SW 1271 (cell line): ENCODE measurements around the gene PMAIP1.
"Not testable (repeated sequence)": the region's sequence is repeated elsewhere in the genome, so short reads cannot be mapped to it uniquely, and the experiment has no call there.

Experiments used
- DNase-seq, 2 experiments: peaks; one replicate each; lab custom pipeline; 2025; lab: John Stamatoyannopoulos, UW

PMAIP1 gene

DNA sequence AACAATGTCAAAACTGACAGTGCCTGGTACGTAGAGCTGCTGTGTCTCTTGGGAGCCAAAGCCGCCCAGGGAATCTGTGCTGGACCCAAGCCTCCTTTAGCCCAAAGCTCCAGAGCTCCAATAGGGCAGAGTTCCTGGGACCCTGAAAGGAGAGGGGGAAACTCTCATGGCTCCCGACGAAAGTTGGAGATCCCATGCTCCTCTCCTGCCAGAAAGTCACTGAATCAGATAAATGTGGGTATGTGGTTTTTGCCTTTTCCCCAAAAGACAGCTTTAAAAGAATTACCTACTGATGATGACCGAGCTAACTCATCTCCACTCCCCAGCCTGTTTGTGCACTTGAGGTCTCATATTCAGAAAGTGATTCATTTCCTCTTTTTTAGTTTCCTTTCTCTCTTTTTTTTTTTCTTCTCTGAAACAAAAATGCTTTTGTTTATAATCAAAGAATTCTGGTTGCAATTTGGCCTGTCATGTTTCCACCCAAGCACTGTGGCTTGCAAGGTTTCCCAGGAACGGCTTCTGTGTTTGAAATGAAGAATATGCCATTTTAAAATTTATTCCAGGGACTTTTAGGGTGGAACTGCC, 14.1 kb upstream of the PMAIP1 start:
- peak; percentile 23 to 61 for DNase-seq

DNA sequence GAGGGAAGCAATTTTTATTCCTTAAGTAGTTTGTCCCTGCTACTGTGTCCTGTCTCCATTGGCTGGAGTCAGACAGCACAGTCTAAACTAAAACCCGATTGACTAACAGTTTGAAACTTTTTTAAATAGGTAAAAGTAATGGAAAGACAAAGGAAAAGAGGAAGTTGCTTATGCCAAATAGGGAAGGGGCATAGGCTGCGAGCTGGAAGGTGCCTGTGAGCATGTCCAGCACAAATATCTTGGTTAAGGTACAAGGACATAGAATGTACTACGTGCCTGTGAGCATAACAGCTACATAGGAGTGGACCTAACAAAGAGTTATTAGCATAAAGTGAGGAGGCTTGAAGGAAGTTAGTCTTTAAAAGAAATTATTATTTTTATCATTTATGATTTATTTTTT, 13.4 kb upstream of the PMAIP1 start:
- not testable (repeated sequence) for DNase-seq

DNA sequence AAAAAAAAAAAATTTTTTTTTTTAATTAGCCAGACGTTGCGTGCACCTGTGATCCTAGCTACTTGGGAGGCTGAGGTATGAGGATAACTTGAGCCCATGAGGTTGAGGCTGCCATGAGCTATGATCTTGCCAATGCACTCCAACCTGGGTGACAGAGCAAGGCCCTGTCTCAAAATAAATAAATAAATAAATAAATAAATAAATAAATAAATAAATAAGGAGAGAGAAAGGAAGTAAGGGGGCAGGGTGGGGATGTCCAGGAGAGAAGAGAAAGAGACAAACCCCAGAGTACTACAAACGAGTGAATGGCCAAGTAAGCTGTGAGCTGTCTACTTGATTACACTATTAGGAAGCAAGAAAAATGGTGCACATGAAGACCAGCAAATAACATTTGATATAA, 7.7 kb upstream of the PMAIP1 start:
- no peak for DNase-seq

DNA sequence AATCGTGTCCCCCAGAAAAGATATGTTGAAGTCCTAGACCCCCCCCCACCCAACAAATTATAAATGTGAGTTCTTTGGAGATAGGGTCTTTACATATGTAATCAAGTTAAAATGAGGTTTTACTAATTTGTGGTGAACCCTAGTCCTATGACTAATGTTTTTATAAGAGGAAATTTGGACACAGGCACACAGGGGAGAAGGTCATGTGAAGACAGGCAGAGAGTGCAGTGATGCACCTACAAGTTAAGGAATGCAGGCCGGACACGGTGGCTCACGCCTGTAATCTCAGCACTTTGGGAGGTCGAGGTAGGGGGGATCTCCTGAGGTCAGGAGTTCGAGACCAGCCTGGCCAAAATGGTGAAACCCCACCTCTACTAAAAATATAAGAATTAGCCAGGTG, 5.8 kb upstream of the PMAIP1 start:
- no peak for DNase-seq

DNA sequence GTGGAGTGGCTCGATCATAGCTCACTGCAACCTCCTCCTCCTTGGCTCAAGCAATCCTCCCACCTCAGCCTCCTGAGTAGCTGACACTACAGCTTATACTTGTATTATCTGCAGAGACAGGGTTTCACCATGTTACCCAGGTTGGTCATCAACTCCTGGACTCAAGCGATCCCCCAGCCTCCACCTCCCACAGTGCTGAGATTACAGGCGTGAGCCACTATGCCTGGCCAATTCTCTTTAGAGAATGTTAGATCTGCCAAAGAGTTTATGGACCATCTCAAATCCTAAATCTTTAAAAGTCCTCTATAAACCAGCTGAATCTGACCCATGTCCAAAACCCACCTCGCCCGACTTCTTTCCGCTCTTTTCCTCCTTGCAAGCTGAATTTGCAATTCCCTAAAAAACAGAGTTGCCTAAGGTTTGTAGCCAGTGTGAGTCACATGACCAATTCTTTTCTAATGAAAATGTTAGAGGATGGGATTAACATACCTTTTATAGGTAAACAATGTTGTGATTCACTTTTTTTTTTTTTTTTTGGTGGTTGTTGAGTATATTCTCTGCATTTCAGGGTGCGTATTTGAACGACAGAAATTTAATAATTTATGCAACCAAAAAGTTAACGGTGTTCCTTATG, 2.4 kb upstream of the PMAIP1 start:
- DNase-seq, result no peak

DNA sequence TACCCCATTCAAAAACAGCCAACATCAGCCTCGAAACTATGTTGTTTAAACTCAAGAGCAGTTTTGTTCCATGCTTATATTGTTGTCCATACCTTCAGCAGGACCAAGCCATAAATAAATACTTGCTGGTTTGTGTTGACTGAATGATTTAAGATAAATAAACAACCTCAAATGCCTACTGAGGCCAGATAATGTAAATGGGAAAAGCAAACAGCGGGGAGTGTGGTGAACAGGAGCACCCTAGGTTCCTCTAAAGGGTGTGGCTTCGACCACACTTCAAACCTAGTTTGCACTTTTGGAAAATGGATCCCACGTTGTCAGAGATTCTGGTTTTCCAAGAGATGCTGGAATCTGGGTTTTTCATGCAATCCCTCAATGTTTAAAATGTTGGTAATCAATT, 1.7 kb upstream of the PMAIP1 start:
- DNase-seq, result no peak

DNA sequence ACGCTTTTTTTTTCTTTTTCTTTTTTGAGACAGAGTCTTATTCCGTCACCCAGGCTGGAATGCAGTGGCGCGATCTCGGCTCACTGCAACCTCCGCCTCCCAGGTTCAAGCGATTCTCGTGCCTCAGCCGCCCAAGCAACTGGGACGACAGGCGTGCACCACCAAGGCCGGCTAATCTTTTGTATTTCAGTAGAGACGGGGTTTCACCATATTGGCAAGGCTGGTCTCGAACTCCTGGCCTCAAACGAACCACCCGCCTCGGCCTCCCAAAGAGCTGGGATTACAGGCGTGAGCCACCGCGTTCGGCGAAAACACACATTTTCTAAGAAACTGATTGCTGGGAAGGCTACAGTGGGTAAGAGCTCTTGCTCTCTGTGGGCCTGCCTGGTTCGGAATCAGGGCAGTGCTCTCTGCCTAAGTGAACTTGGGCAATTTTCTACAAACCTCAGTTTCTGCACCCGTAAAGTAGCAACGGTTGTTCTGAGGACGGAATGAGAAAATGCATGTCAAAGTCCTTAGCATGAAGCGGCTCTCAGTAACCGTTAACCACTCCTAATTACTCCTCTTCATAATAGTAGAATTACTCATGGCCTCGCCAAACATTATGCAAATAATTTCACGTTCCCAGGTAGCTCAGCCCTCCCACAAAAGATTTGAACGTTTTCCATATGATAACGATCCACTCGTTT, 1.0 kb upstream of the PMAIP1 start:
- DNase-seq, result no peak

DNA sequence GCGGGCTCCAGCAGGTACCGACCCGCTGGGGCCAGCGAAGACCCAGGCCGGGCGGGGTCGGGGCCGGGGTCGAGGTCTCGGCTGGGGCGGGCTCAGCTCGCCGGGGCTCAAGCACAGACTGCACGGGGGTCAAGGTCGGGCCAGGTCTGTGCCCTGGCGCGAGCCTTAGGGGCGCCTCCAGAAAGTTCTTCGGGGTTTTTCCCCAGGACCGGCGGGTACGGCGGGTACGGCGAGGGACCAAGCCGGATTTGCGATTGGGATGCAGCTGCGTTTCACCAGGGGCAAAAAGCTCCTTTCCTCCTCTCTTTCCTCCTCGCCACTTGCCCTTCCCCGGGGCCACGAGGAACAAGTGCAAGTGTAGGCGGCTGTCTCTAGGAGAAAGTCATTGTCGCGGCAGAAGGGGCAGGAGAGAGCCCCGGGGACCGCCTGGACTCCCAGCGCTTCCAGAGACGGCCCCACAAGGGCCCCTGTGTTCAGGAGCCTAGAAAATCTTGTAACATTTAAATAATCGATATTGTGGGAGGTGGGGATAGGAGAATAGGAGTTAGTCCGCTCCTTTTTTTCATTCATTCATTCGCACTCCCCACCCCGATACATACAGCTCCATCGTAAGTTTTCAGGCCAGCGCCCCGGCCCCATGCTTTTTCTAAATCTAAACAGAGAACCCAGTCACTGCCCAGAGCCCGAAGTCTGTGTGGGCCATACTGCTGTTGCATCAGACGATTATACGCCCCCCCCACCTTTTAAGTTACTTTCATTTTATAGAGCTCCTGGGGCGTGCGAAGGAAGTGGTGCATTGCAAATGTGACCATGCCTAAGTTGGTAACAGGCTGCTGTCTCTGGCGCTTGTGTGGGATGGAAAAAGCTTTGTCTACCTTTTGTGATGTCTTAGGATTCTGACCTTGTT, 679 bp downstream of the PMAIP1 start:
- peak; percentile 12 to 58 for DNase-seq

DNA sequence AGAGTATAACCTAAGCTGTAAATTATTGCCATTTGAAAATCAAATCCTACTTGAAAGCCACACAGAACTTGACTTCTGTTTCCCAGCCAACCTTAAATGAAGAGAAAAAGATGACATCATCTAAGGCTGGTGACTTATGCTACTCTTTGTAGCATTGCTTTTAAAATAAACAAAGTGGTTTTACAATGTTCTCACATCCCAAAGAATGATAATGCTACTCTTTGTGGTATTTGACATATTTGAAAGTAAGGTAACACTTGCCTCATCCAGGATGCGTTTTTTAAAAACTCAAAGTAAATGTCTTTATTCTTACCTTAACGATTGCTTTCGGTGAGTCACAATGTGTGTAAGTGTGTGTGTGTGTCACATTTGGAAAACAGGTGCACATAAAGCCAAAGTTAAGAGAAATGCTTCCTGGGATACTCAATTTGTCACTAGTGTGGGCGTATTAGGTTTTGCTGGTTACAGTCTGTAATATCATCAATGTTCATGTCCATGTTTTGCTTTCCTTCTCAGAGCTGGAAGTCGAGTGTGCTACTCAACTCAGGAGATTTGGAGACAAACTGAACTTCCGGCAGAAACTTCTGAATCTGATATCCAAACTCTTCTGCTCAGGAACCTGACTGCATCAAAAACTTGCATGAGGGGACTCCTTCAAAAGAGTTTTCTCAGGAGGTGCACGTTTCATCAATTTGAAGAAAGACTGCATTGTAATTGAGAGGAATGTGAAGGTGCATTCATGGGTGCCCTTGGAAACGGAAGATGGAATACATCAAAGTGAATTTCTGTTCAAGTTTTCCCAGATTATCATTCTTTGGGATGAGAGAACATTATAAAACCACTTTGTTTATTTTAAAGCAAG, 2.6 kb downstream of the PMAIP1 start:
- no peak for DNase-seq

DNA sequence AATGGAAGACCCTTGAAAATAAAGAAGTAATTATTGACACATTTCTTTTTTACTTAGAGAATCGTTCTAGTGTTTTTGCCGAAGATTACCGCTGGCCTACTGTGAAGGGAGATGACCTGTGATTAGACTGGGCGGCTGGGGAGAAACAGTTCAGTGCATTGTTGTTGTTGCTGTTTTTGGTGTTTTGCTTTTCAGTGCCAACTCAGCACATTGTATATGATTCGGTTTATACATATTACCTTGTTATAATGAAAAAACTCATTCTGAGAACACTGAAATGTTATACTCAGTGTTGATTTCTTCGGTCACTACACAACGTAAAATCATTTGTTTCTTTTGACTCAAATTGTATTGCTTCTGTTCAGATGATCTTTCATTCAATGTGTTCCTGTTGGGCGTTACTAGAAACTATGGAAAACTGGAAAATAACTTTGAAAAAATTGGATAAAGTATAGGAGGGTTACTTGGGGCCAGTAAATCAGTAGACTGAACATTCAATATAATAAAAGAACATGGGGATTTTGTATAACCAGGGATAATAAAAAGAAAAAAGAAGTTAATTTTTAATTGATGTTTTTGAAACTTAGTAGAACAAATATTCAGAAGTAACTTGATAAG, 3.3 kb downstream of the PMAIP1 start:
- no peak for DNase-seq

DNA sequence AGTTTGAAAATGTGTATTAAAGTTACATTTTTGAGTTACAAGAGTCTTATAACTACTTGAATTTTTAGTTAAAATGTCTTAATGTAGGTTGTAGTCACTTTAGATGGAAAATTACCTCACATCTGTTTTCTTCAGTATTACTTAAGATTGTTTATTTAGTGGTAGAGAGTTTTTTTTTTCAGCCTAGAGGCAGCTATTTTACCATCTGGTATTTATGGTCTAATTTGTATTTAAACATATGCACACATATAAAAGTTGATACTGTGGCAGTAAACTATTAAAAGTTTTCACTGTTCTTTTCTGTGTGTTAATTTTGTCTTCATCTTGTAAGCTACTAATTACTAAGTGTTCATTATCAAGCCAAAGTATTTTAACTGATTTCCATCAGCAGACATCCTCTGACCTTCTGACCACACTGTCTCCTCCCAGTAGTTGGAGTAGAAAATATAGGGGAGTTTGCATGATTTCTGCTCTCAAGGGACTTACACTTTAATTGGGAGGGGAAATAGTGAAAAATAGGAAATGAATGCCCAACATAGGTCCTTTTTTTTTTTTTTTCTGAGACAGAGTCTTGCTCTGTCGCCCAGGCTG, 4.3 kb downstream of the PMAIP1 start:
- DNase-seq, result no peak

DNA sequence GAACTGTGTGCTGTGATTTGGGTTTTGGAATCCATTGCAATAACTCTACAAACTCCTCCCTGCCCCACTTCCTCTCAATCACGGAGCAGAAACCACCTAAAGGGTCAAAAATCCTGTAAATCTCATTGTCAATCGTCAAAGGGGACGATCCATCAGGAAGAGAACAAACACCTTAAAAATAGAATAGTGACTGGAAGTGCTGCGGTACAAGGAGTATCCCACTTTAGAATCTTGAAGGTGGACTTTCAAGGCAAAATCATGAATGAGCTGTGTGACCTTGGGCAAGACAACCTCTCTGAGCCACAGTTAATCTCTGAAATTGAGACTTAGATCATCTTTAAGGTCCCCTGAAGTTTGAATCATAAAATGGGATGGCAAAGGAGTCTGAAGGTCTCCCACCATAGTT, 5.9 kb downstream of the PMAIP1 start:
- no peak for DNase-seq

DNA sequence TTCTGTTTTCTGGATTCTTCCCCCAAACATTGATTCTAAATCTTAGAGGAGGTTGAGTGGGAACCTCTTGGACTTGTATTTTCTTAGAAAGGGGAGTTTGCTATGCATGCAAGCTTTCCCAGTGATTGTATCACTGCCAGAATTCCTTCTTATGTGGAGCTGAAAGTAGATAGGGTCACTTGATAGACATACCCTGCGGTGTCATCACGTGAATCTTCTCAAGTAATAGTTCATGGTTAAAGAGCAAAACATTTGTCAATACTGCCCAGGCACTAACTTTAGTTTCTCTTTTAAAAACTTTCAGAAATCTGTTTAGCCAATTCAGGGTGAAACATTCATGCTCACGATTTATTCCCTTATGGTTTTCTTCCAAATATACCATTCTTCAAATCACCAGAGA, 6.4 kb downstream of the PMAIP1 start:
- DNase-seq, result no peak

DNA sequence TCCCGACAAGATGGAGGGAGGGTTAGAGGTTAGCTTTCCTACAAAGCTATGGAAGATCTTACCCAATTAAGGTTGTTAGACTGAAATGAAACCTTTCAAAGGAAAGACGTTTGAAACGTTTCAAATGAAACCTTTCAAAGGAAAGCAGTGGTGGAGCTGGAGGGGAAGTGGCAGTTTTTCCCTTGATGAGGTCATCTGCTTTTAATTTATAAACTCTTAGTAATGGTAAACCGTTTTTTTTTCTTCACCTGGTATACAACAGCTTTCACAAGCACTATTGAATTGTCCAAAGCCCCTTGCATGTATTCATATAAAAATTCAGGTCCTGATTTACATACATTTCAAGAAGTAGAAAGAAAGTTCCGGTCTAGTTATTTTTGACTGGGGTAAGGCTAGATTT, 7.4 kb downstream of the PMAIP1 start:
- no peak for DNase-seq

DNA sequence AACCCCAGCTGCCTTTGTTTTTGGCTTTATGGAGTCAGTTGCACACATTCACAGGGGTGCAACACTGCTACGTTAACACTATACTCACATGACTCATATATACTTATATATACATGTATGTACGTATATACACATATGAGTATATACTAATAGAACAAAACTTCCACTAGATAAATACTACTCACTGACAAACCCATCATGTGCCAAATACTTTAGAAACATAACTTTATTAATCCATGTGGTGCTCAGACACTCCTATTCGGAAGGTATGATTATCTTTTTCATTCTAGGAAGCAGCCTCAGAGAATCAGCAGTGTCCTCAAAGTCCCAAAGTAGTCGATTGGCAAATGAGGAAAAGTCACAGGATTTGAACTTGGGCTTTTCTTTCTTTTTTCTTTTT, 7.9 kb downstream of the PMAIP1 start:
- no peak for DNase-seq

DNA sequence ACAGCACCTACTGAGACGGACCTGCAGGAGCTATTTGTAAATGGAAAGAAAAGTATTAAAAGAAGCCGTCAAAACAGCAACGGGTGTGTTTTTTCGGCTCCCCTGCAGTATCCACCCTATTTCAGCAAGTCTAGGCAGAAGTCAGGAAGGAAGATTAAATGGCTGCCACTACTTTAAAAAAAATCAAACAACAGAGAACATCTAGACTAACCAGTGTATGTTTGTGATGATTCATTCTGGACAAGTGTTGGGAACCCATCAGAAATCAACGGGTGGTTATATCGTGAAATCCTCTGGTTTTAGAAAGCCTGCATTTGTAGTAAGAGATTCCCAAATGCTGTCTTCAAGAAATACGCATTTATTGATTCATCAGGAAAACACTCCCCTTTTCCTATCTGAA, 9.0 kb downstream of the PMAIP1 start:
- DNase-seq, result no peak

DNA sequence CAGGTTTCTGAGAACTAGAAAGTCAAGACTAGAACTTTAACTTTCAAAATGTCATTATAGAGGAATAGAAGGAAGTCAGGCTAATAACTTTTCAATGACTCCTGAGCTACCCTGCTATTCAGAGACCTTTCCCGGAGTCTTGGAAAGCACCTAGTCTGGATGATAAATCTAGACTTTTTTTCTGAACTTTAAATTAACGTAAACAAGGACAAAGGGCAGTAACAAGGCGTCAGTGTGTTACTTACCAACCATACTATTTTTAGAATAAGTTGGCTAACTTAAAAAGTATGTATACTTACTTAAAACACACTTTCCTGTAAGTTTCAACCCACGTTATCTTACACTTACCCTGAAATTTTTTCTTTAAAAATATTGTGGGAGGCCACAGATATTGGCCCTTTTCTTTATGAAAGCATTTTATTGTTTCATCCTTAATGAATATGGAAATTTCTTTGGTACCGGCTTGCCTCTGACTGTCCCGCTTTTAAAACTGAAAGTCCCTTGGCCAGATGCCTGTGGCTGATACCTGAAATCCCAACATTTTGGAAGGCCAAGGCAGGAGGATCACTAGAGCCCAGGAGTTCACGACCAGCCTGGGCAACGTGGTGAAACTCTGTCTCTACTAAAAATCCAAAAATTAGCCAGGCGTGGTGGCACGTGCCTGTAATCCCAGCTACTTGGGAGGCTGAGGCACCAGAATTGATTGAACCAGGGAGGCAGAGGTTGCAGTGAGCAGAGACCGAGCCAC, 9.7 kb downstream of the PMAIP1 start:
- no peak for DNase-seq

DNA sequence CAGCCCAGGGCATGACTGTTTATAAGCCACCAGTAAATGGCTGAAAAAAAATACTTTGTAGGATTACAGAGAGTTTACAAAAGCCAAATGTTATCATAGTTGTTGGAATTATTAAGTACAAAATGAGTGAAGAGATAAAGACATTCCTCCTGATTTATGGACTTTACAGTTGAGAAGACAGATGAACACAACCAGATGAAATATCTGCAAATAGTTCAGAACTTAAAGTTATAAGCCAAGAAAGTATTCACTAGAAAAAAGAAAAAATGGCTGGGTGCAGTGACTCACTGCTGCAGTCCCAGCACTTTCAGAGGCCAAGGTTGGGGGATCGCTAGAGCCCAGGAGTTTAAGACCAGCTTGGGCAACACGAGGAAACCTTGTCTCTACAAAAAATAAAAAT, 11.2 kb downstream of the PMAIP1 start:
- DNase-seq, result no peak

DNA sequence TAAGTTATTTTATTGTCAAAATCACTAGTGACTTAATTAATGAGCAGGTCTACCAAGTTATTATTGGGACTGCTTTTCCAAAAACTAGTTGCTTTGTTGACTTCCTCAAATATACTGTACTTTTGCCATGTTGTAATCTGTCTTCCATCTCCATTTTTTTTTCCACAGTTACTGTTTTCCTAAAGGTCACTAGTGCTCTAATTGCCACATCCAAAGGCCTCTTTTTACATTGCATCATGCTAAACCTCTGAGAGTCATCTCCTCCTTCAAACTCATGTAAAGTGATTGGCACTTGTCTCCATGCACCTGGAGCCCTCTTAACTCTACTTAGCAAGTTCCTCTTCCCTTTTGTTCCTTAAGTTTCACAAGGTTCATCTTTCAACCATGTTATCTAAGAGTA, 11.8 kb downstream of the PMAIP1 start:
- DNase-seq, result no peak

DNA sequence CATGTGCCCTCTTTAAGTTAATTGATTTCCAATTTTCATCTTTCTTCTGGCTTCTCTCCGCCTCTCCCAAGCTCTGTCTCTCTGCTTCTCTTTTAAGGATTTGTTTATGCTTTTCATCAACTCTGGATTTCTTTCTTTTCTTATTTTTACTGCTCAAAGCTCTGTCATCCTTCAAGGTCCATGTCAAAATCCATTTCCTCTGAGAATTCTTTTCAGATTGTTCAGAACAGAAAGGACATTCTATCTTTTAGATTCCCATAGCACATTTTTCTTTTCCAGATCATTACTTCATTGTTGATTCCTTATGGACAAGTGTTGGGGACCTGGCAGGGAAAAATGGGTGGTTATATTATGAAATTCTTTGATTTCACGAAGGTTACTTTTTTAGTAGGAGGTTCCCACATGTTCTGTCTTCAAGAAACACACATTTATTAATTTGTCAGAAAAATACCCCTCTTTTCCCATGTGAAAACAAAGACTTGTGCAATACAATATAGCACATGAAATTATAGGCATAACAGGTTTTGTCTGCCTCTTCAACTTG, 12.3 kb downstream of the PMAIP1 start:
- no peak for DNase-seq
